IMR-90 (cell line): ENCODE measurements around the gene ECE2. TPM values are rescaled to one million over a fixed set of nuclear protein-coding genes. Genes with fewer than 3 reads are reported as not detected.

ENCODE experiments used
- CEBPB ChIP-seq: IDR thresholded peaks from 2 replicates; pipeline ENCODE4 v1.6.1; 2012; ENCODE audit warnings: low read depth, low read length, improper control_type of control experiment
- MXI1 ChIP-seq: IDR thresholded peaks from 2 replicates; pipeline ENCODE4 v1.6.1; 2012; ENCODE audit warnings: low read depth, mild to moderate bottlenecking, low read length, moderate library complexity, borderline replicate concordance
- NFE2L2 ChIP-seq: fragments of 150-350 bp; IDR thresholded peaks from 2 replicates; pipeline ENCODE4 v1.6.1; 2016; ENCODE audit warnings: low read depth, mild to moderate bottlenecking, low read length
- USF2 ChIP-seq: fragments of 150-350 bp; IDR thresholded peaks from 2 replicates; pipeline ENCODE4 v1.6.1; 2017; ENCODE audit warnings: mild to moderate bottlenecking, antibody characterized with exemption, low read length, low read depth
- polyA plus RNA-seq, 3 experiments: library from polyadenylated mRNA; depleted of rRNA; stranded (reverse); fragments of >200 nt; gene quantifications; 2 replicates each; pipeline ENCODE4 v1.2.3, GENCODE V29; 2012; ENCODE audit warnings: low replicate concordance in 1 of 3
- total RNA-seq: library from RNA; depleted of rRNA; stranded (reverse); fragments of >200 nt; gene quantifications from 2 replicates; pipeline ENCODE4 v1.2.3, GENCODE V29; 2012

The ECE2 gene
- total and polyA plus RNA-seq, 2 of the 4 experiments (the other 2 are of a cell fraction), result not detected

- TF ChIP-seq CEBPB, result no peak
- no peak for TF ChIP-seq NFE2L2
- TF ChIP-seq MXI1, result no peak
- TF ChIP-seq USF2, result no peak
Measured at GRCh38 chr3:184315543-184315867, 39.7 kb downstream of the ECE2 start (continued).
